Epithelial cell of proximal tubule (primary cell): Measurements from ENCODE around the gene DLGAP4. TPM values are rescaled to one million over a fixed set of nuclear protein-coding genes. Genes with fewer than 3 reads are reported as not detected.

ENCODE experiments used
- DNase-seq: peaks from one replicate; pipeline ENCODE4 v3.0.0-alpha.2; 2011; ENCODE audit warnings: low read depth
- H3K4me3 ChIP-seq: 2 replicates; pipeline ENCODE4 v1.5.1; 2011; ENCODE audit warnings: low read depth, mild to moderate bottlenecking, low read length
- total RNA-seq: library from RNA; depleted of rRNA; stranded (reverse); fragments of >200 nt; gene quantifications from 2 replicates; pipeline ENCODE4 v1.2.3, GENCODE V29; 2015
- TF ChIP-seq, protein P1 (sequence below): conservative IDR thresholded peaks from 2 replicates; pipeline ENCODE4 v1.5.1; 2012; ENCODE audit warnings: low read depth, mild to moderate bottlenecking, low read length

Gene DLGAP4
- total RNA-seq, 1 donor from 2014 or later = 41.4 TPM

- TF ChIP-seq, protein P1, sequence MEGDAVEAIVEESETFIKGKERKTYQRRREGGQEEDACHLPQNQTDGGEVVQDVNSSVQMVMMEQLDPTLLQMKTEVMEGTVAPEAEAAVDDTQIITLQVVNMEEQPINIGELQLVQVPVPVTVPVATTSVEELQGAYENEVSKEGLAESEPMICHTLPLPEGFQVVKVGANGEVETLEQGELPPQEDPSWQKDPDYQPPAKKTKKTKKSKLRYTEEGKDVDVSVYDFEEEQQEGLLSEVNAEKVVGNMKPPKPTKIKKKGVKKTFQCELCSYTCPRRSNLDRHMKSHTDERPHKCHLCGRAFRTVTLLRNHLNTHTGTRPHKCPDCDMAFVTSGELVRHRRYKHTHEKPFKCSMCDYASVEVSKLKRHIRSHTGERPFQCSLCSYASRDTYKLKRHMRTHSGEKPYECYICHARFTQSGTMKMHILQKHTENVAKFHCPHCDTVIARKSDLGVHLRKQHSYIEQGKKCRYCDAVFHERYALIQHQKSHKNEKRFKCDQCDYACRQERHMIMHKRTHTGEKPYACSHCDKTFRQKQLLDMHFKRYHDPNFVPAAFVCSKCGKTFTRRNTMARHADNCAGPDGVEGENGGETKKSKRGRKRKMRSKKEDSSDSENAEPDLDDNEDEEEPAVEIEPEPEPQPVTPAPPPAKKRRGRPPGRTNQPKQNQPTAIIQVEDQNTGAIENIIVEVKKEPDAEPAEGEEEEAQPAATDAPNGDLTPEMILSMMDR = no peak
- DNase-seq = no peak
- no peak overlapping the region for H3K4me3 ChIP-seq
These were observed 41.5 kb upstream of the DLGAP4 start for GRCh38 chr20:36264426-36265246.

- TF ChIP-seq, protein P1 = no peak
- H3K4me3 ChIP-seq = no peak overlapping the region
- DNase-seq = no peak
These were observed 40.0 kb upstream of the DLGAP4 start for GRCh38 chr20:36266189-36266588.

DNA sequence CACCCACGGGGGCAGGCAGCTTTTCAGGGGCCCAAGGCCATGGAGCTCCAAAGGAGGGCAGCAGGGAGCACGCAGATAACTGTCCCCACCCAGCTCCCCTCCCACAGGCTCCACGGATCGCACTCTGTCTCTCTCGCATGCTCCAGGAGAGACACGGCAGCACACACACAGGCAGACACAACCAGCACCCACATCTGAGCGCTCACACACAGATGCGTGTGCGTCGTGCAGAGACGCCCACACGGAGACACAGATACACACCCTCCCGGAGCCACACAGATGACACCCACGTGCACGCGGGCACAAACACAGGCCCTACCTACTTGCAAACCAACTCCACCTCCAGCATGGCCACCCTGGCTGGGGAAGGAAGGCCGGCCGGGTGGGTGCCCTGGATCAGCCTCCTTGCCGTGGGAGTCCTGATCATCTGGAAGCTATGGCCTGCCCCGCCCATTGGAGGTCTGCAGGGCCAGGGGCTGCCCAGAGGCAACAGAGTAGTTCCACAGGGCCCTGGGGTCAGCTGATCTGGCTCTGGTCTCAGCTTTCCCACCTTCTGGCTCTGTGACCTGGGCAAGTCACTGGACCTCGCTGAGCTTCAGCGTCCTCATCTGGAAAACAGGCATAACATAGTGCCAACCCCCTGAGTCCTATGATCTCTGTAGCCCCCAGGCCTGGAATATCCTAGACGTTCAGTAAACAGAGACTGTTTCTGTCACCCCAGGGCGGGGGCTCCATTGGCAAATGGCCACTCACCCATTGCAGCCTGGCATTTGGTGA is 38.3 kb upstream of the DLGAP4 start:
- H3K4me3 ChIP-seq = no peak overlapping the region
- TF ChIP-seq, protein P1 = no peak
- DNase-seq = no peak

DNA sequence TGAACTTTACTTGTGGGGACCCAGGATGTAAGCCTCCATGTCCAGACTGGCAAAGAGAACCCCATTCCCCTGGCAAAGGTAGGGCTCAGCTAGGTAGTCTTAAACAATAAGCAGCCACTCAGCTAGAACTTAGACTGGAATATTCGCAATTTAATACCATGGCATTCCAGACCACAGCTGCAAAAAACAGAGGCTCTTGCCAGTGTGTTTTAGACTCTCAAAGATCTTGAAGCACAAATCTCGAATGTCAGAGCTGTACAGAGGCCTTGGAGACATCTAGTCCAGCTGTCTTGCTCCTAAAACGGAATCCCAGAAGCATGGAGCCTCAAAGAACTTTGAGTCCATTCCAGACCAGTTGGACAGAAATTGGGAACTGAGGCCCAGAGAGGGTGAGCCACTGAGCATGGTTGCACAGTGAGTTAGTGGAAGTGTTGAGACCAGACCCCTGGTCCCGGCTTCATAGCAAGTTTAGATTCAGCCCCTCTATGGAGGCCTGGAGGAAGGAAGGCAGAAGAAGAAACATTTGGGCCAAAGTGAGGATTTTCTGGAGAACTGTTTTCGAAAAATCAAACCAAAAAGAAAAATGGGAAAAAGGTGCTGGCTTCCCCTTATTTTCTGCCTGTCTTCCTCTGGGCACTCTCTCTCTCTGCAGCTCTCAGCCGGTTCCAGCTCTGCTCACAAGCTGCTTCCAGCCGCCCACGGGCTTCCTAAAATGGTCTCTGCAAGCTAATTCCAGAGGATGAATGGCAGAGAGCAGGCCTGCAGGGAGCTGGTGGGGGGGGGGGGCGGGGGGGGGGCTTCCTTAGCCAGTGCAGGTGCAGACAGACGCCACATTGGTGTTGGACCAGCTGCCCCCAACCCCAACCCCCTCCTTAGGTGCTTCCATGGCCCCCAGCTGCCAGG is 37.4 kb upstream of the DLGAP4 start:
- H3K4me3 ChIP-seq = no peak overlapping the region
- no peak for DNase-seq
- TF ChIP-seq, protein P1 = no peak

DNA sequence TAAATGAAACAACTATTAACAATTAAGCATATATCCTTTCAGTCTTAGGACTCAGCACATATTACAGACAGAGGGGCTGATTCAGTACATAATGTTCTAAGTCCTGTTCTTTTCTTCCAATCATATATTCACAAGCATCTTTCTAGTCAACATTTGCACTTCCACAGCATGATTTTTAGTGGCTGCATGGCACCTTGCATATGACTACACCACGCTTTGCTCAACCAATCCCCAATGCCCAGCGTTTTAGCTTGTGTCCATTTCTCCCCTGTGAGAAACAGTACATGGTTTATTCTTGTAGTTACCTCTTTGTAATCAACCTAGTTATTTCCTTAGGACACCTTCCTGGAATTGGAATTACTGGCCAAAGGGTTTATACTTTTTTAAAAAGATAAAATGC is 36.6 kb upstream of the DLGAP4 start:
- TF ChIP-seq, protein P1 = no peak
- no peak for DNase-seq
- H3K4me3 ChIP-seq = no peak overlapping the region

DNA sequence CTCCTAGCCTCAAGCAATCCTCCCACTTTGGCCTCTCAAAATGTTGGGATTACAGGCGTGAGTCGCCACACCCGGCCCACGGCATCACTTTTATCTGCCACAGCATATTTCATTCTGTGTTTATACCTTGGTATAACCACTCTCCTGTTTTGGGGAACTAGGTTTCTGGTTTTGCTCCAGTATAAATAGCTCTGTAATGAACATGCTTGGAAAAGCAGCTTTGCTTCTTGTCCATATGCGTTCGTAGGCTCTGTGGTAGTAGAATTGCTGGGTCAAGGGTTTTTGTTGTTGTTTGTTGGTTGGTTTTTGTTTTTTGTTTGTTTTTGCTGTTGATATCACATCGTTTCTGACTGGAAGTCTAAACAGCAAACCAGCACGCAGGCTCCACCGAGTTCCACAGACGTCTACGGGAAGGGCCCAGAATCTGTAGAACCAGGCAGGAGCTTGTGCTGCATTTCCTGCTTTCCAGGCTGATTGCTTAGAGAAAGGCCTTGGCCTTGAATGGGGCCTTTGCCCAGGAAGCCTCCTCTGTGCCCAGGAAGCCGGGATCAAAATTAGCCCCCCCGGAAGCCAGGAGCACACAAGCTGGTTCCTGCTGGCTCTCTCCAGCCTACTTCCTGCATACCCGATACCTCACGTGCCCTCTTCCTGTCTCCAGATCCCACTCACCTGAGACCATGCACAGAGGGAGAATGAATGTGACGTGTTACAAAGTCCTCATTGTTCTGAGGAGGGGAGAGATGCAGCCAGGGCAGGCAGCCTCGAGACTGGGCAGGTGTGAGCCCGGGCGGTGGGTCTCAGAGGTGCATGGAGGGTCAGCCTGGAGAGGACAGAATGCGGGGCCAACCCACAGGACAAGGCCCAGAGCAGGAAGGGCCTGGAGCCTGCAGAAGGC is 35.1 kb upstream of the DLGAP4 start:
- DNase-seq = no peak
- TF ChIP-seq, protein P1 = no peak
- no peak overlapping the region for H3K4me3 ChIP-seq
